Stimulated activated CD8-positive, alpha-beta memory T cell treated with anti-CD3 and anti-CD28 coated beads, Interleukin-12 subunit alpha, Interleukin-12 subunit beta, amount 100 ng/mL, for 24 hours (primary cell): ENCODE results near the gene ARHGAP12.
A peak's percentile ranks its signal among the peaks of the same experiment; 100 is the strongest.
"Not testable (repeated sequence)": the region's sequence is repeated elsewhere in the genome, so short reads cannot be mapped to it uniquely, and the experiment has no call there.

Experiments
- DNase-seq: peaks from one replicate; pipeline ENCODE4 v3.0.0-alpha.2; 2020; ENCODE audit errors: extremely low read depth

The ARHGAP12 gene

DNA sequence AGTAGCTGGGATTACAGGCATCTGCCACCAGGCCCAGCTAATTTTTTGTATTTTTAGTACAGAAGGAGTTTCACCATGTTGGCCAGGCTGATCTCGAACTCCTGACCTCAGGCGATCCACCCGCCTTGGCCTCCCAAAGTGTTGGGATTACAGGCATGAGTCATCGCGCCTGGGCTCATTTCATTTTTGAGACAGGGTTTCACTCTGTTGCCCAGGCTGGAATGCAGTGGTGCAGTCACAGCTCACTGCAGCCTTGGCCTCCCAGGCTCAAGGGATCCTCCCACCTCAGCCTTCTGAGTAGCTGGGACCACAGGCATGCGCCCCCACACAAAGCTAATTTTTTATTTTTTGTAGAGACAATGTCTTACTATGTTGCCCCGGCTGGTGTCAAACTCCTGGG, 159.7 kb downstream of the ARHGAP12 start:
- not testable (repeated sequence) for DNase-seq

- DNase-seq = no peak
These were observed 160.2 kb downstream of the ARHGAP12 start for GRCh38 chr10:31768467-31768866.

GRCh38 chr10:31765541-31765940, 163.1 kb downstream of the ARHGAP12 start:
- DNase-seq = no peak

- DNase-seq = no peak
These were observed 166.3 kb downstream of the ARHGAP12 start for GRCh38 chr10:31762316-31762715.

GRCh38 chr10:31761156-31761555, 167.5 kb downstream of the ARHGAP12 start:
- DNase-seq = no peak

DNA sequence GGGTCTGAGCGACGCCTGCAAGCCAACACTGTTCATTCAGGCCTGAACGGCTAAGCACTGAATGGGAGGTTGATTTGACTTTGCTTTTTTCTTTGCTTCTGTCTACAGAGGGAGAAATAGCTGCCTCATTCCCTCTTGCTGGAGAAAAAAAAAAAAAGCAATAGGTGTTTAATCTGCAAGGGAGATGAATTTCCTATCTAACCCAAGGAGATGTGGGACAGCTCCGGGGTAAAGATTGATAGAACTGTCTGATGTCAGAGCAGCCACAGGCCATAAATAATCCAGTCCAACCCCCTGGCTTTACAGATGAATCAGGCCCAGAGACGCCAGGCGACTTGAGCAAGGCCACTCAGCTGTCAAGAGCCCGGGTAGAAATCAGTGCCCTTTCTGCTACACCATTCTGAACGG, 168.0 kb downstream of the ARHGAP12 start:
- DNase-seq = no peak

DNA sequence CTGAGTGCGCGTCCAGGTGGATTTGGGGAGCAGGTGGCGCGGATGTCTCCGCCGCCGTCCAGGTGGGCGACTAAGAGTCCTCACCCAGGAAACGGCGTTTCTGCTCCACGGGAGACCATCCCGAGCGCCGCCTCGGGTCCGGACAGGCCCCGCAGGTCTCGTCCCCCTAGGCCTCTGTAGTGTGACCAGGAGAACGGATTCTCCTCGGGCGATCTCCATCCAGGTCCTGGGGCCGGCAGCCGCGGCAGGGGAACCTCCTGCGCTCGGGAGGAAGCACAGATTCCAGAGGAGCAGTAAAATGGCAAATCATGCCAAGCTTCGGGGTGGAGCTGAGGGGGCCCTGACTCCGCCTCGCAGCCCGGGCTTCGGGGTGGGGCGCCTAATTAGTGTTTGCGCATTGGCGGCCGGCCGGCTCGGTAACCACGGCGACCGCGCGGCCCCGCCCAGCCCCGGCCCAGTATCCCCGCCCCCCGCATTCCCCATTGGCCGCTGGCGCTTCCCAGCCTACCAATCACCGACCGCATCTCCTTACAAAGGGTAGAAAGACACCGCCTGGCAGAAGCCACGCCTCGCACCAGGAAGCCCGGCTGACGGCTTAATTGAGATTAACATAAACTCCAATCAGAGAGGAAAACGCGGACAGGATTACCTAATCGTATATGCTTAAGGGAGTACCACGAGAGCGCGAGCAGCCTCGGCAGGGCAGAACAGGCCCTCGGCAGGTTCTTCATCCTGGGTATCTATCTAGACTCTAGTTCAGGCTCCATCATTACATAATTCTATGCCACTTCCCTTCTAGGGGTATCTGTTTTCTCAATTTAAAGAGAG, 168.6 kb downstream of the ARHGAP12 start:
- DNase-seq = peak; percentile 86

- DNase-seq = no peak
These were observed 169.4 kb downstream of the ARHGAP12 start for GRCh38 chr10:31759124-31759798.

DNA sequence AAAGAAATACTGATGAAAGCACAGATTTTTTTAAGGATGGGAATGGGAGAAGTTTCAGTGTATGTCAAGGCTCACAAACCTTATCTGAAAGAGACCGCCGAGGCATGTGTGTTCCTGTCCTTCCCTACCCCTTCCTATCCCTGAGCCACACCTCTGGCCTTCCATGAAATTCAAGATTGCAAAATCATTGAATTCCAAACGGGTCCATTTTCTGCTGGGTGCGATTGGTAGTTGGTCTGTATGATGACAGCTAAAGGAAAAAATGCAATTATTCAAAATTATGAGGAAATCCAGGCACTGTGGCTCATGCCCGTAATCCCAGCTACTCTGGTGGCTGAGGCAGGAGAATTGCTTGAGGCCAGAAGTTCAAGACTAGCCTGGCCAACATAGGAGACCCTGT, 170.1 kb downstream of the ARHGAP12 start:
- no peak for DNase-seq

GRCh38 chr10:31757831-31758230, 170.8 kb downstream of the ARHGAP12 start:
- no peak for DNase-seq

GRCh38 chr10:31757386-31757791, 171.2 kb downstream of the ARHGAP12 start:
- DNase-seq = no peak

GRCh38 chr10:31756729-31757110, 171.9 kb downstream of the ARHGAP12 start:
- DNase-seq = no peak

DNA sequence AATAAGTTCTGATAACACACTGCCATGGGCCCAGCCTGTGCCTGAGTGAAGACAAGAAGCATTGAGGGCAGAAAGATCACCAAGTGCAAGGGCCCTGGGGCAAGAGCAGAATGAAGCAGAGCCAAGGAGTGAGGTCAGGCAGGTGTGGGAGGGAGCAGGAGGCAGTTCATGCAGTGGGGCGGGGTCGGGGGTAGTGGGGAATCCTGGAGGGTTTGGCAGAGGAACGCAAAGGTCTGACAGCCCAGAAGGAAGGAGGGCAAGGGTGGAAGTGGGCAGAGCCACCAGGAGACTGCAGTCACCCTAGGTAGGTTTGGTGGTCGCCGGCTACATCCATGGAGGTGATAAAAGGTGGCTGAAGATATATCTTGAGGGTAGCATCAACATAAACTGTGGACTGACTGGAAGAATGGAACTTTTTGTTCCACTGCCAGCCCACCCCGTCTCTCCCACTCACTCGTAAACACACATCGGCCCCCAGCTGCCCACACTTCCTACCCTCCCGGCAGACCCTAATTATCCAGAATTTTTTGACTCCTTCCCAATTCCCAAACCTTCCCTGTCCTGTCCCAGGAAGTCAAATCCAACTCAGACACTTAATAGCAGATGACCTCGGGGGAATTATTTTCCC, 172.4 kb downstream of the ARHGAP12 start:
- DNase-seq = no peak
